ENCODE measurements around the gene AIP.

DNA sequence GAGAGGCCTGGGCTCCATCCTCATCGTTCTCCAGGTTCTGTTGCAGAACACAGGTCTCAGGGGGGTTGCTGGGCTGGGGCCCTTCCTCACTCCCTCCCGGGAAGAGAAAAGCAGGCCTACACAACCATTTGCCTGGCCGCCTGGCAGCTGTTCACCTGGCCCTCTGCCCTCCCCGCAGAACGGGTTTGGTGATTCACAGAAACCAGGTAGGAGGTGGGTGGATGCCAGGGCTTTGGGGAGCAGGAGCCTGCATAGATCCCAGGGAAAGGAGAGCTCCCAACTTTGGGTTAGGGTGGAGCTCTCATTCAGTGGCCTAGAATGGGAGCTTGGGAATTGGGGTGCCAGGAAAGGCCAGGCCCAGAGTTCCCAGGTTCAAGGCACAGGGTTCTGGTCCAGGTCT is 14.8 kb upstream of the AIP start:
- no peak for TF ChIP-seq HDGF (IDR thresholded peaks at IDR 0.05; ENCODE audit: borderline replicate concordance)
- TF ChIP-seq ELF4 (IDR thresholded peaks at IDR 0.05): no peak
- no peak for TF ChIP-seq FOXK2 (IDR thresholded peaks at IDR 0.05)
- no peak for TF ChIP-seq FOXM1 (IDR thresholded peaks at IDR 0.05; ENCODE audit: borderline replicate concordance)
- no peak for TF ChIP-seq BHLHE40 (IDR thresholded peaks at IDR 0.05; ENCODE audit: borderline replicate concordance)
- TF ChIP-seq SP1 (IDR thresholded peaks at IDR 0.05): no peak
- no peak for TF ChIP-seq ARNT (IDR thresholded peaks at IDR 0.05)
- no peak for TF ChIP-seq TARDBP (IDR thresholded peaks at IDR 0.05)
- TF ChIP-seq FOXA1 (IDR thresholded peaks at IDR 0.05): no peak
- TF ChIP-seq SUZ12 (IDR thresholded peaks at IDR 0.05): no peak
- no peak for TF ChIP-seq NFRKB (IDR thresholded peaks at IDR 0.05)

All from HEK293T (cell line).